ENCODE data around the gene SGCA. TPM values are rescaled to one million over a fixed set of nuclear protein-coding genes. Genes with fewer than 3 reads are reported as not detected.

SGCA gene
- total RNA-seq, 2 experiments from 2014 or later = 0.57 to 1.1 TPM

DNA sequence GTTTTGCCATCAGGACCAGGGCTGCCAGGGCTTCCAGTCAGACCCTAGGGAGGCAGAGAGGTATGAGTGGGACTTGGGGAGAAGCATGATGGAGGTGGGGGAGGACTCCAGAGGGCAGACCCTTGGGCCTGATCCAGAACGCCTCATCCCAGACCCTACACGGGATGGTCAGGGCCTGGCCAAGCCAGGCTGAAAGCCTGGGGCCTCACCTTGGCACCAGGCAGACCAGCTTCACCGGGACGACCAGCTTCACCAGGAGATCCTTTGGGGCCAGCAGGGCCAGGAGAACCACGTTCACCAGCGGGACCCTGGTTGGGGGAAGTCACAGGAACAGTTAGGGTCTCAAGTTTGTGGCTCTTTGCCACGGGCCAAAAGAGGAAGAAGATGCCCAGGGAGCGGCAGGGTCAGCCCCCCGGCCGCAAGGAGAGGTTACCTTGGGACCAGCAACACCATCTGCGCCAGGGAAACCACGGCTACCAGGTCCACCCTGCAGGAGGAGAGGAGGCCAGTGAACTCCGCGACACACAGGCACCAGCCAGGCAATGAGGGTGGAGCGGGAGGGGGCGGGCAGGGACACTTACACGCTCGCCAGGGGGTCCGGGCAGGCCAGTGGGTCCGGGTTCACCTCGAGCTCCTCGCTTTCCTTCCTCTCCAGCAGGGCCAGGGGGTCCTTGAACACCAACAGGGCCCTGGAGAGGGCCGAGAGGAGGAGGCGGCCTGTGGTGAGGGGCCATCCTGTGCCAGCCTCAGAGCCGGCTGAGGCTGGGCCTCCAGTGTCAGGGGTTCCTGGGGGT, 28.5 kb downstream of the SGCA start:
- Histone ChIP-seq H3K9me2 (ENCODE audit: insufficient read depth, low read length) (no peaks in the 10 kb centered on the region), H3K9me3 (ENCODE audit: low read length) (no peaks in the 10 kb centered on the region), H2AFZ (ENCODE audit: low read length) (no peak overlapping the region), H3K27ac (ENCODE audit: low read depth, low read length, poor library complexity, severe bottlenecking) (no peak overlapping the region), H4K20me1 (ENCODE audit: insufficient read depth, low read length) (no peaks in the 10 kb centered on the region; the same call in 1 of the 2 replicates), H3K4me3 (ENCODE audit: low read depth, low read length, poor library complexity, severe bottlenecking) (no peak overlapping the region), H3K79me2 (ENCODE audit: insufficient read depth, low read depth, low read length) (no peaks in the 10 kb centered on the region), H3K36me3 (ENCODE audit: insufficient read depth, low read length) (no peaks in the 10 kb centered on the region), H3K4me2 (ENCODE audit: low read length) (no peak overlapping the region), H3K4me1 (ENCODE audit: insufficient read depth, low read length, poor library complexity, severe bottlenecking) (no peaks in the 10 kb centered on the region)
- ChIA-PET CTCF (ENCODE audit: unreplicated experiment) (no interaction called here), POLR2A (no interaction called here)
- TF ChIP-seq EZH2phosphoT487 (IDR thresholded peaks at IDR 0.05; ENCODE audit: borderline replicate concordance, low read depth, low read length) = no peak
- TF ChIP-seq, protein P1, sequence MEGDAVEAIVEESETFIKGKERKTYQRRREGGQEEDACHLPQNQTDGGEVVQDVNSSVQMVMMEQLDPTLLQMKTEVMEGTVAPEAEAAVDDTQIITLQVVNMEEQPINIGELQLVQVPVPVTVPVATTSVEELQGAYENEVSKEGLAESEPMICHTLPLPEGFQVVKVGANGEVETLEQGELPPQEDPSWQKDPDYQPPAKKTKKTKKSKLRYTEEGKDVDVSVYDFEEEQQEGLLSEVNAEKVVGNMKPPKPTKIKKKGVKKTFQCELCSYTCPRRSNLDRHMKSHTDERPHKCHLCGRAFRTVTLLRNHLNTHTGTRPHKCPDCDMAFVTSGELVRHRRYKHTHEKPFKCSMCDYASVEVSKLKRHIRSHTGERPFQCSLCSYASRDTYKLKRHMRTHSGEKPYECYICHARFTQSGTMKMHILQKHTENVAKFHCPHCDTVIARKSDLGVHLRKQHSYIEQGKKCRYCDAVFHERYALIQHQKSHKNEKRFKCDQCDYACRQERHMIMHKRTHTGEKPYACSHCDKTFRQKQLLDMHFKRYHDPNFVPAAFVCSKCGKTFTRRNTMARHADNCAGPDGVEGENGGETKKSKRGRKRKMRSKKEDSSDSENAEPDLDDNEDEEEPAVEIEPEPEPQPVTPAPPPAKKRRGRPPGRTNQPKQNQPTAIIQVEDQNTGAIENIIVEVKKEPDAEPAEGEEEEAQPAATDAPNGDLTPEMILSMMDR (conservative IDR thresholded peaks at IDR 0.05; ENCODE audit: low read length) = no peak
- intact Hi-C loops (cut with micrococcal nuclease; ENCODE audit: unreplicated experiment) = no loop called here
- DNase-seq (ENCODE audit: low spot score) = no peak
- BruUV-seq (replicated peaks) = no TSS peak

DNA sequence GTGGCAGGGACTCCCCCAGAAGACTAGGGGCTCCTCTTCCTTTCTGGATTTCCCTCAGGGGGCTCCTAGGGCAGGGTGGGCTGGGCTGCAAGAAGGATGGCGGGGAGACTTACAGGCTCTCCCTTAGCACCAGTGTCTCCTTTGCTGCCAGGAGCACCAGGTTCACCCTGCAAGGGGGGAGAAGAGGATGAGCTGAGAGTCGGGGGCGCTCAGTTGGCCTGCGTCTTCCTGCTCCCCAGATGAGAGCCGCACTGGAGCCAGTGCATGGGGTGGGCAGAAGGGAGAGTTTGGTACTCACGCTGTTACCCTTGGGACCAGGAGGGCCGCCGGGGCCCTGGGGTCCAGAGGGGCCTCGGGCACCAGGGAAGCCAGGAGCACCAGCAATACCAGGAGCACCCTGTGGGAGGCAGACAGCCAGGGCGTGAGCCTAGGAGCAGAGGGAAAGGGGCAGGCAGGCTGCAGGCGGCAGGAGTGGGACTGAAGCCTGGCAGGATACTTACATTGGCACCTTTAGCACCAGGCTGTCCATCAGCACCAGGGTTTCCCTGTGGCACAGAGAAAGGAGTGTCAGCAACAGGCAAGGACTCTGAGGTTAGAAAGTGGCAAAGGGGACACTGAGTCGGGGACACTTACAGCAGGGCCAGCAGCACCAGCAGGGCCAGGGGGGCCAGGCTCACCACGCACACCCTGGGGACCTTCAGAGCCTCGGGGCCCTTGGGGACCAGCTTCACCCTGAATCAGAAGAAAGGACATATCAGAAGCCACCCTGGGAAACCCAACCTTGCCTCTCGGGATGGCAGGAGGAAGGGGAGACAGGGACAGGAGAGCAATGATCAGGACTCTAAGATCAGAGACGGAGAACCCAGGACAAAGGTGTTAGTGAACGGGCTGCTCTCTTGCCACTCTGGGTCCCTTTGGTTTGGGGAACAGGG, 29.4 kb downstream of the SGCA start:
- POLR2A ChIA-PET = no interaction called here

More for the DNA sequence above, 29.4 kb downstream of the SGCA start:
- no peak overlapping the region for H3K4me2 ChIP-seq (ENCODE audit: low read length)
- H3K79me2 ChIP-seq (ENCODE audit: insufficient read depth, low read depth, low read length) = no peaks in the 10 kb centered on the region
- no peaks in the 10 kb centered on the region; the same call in 1 of the 2 replicates for H4K20me1 ChIP-seq (ENCODE audit: insufficient read depth, low read length)
- H3K4me1 ChIP-seq (ENCODE audit: insufficient read depth, low read length, poor library complexity, severe bottlenecking) = peaks cover 6% of the 10 kb centered on the region
- intact Hi-C loops (cut with micrococcal nuclease; ENCODE audit: unreplicated experiment) = no loop called here
- H3K9me2 ChIP-seq (ENCODE audit: insufficient read depth, low read length) = no peaks in the 10 kb centered on the region
- TF ChIP-seq, protein P1 (conservative IDR thresholded peaks at IDR 0.05; ENCODE audit: low read length) = no peak; the same call in 1 of the 2 replicates
- no peaks in the 10 kb centered on the region for H3K9me3 ChIP-seq (ENCODE audit: low read length)
- H3K27ac ChIP-seq (ENCODE audit: low read depth, low read length, poor library complexity, severe bottlenecking) = no peak overlapping the region
- BruUV-seq (replicated peaks) = no TSS peak
- DNase-seq (ENCODE audit: low spot score) = no peak
- CTCF ChIA-PET (ENCODE audit: unreplicated experiment) = no interaction called here
- no peak overlapping the region for H2AFZ ChIP-seq (ENCODE audit: low read length)
- no peaks in the 10 kb centered on the region for H3K36me3 ChIP-seq (ENCODE audit: insufficient read depth, low read length)
- no peak overlapping the region for H3K4me3 ChIP-seq (ENCODE audit: low read depth, low read length, poor library complexity, severe bottlenecking)
